Liver (tissue), 9 donors: ENCODE data around the gene CSDE1. TPM values are rescaled to one million over a fixed set of nuclear protein-coding genes. Genes with fewer than 3 reads are reported as not detected.

Experiments
- DNase-seq: peaks from one replicate; pipeline ENCODE4 v3.0.0-alpha.2; 2017; ENCODE audit warnings: low spot score
- H3K27ac ChIP-seq, 2 donors: one replicate each; pipeline ENCODE4 v1.7.0; 2013; ENCODE audit warnings: inconsistent platforms in 2 of 2, low read length in 2 of 2, control low read depth in 1 of 2, low read depth in 1 of 2, mild to moderate bottlenecking in 1 of 2
- H3K27me3 ChIP-seq, 4 donors: one replicate each; pipeline versions ENCODE4 v1.6.1 to v1.7.0; 2013; ENCODE audit warnings: low read length in 3 of 4, inconsistent platforms in 1 of 4, mild to moderate bottlenecking in 1 of 4, moderate library complexity in 1 of 4; ENCODE audit not compliant: control insufficient read depth in 4 of 4, insufficient read depth in 4 of 4
- H3K36me3 ChIP-seq, 4 donors: one replicate each; pipeline versions ENCODE4 v1.6.1 to v1.7.0; 2013; ENCODE audit warnings: low read length in 3 of 4, mild to moderate bottlenecking in 3 of 4, low read depth in 1 of 4, moderate library complexity in 1 of 4; ENCODE audit not compliant: control insufficient read depth in 4 of 4, insufficient read depth in 3 of 4
- H3K4me1 ChIP-seq, 4 donors: one replicate each; pipeline versions ENCODE4 v1.6.1 to v1.7.0; 2013; ENCODE audit warnings: low read length in 3 of 4, mild to moderate bottlenecking in 3 of 4, moderate library complexity in 1 of 4; ENCODE audit not compliant: control insufficient read depth in 4 of 4, insufficient read depth in 4 of 4
- H3K4me3 ChIP-seq, 3 donors: one replicate each; pipeline versions ENCODE4 v1.6.1 to v1.7.0; 2013; ENCODE audit warnings: low read length in 3 of 3, control low read depth in 1 of 3, low read depth in 1 of 3, mild to moderate bottlenecking in 1 of 3
- H3K9ac ChIP-seq, 2 donors: one replicate each; pipeline ENCODE4 v1.7.0; 2013; ENCODE audit warnings: low read length in 2 of 2, mild to moderate bottlenecking in 2 of 2, moderate library complexity in 2 of 2, control low read depth in 1 of 2, low read depth in 1 of 2
- H3K9me3 ChIP-seq, 4 donors: one replicate each; pipeline versions ENCODE4 v1.6.1 to v1.7.0; 2013; ENCODE audit warnings: low read length in 3 of 4; ENCODE audit not compliant: control insufficient read depth in 4 of 4
- ATF3 ChIP-seq: IDR thresholded peaks from 2 replicates; pipeline ENCODE4 v1.6.1; 2016; ENCODE audit warnings: antibody characterized with exemption
- CTCF ChIP-seq: fragments of 150-350 bp; IDR thresholded peaks from 2 replicates; pipeline ENCODE4 v1.5.1; 2017; ENCODE audit warnings: improper control_type of control experiment, low read depth, low read length; ENCODE audit not compliant: missing input control
- EGR1 ChIP-seq, 2 donors: IDR thresholded peaks; 2 replicates each; pipeline ENCODE4 v1.6.1; 2016 to 2018; ENCODE audit warnings: antibody characterized with exemption in 2 of 2, low read depth in 2 of 2
- GABPA ChIP-seq, 2 donors: IDR thresholded peaks in 1 of 2; conservative IDR thresholded peaks in 1 of 2; 2 replicates each; pipeline ENCODE4 v1.6.1; 2016; ENCODE audit warnings: antibody characterized with exemption in 2 of 2, mild to moderate bottlenecking in 1 of 2, moderate library complexity in 1 of 2
- HNF4A ChIP-seq, 2 donors: conservative IDR thresholded peaks; 2 replicates each; pipeline ENCODE4 v1.6.1; 2016; ENCODE audit warnings: antibody characterized with exemption in 2 of 2, mild to moderate bottlenecking in 2 of 2
- HNF4G ChIP-seq: IDR thresholded peaks from 2 replicates; pipeline ENCODE4 v1.6.1; 2016; ENCODE audit warnings: antibody characterized with exemption
- JUND ChIP-seq, 2 donors: IDR thresholded peaks; 2 replicates each; pipeline ENCODE4 v1.6.1; 2016; ENCODE audit warnings: antibody characterized with exemption in 2 of 2
- MAX ChIP-seq: IDR thresholded peaks from 2 replicates; pipeline ENCODE4 v1.6.1; 2016; ENCODE audit warnings: antibody characterized with exemption
- NR2F2 ChIP-seq: IDR thresholded peaks from 2 replicates; pipeline ENCODE4 v1.6.1; 2016; ENCODE audit warnings: antibody characterized with exemption
- RAD21 ChIP-seq, 2 donors: IDR thresholded peaks; 2 replicates each; pipeline ENCODE4 v1.6.1; 2016; ENCODE audit warnings: antibody characterized with exemption in 2 of 2, mild to moderate bottlenecking in 2 of 2
- REST ChIP-seq: IDR thresholded peaks from 2 replicates; pipeline ENCODE4 v1.6.1; 2016; ENCODE audit warnings: antibody characterized with exemption, mild to moderate bottlenecking
- RXRA ChIP-seq, 2 donors: IDR thresholded peaks; 2 replicates each; pipeline ENCODE4 v1.6.1; 2017 to 2018; ENCODE audit warnings: antibody characterized with exemption in 2 of 2, mild to moderate bottlenecking in 1 of 2
- SP1 ChIP-seq: IDR thresholded peaks from 2 replicates; pipeline ENCODE4 v1.6.1; 2018; ENCODE audit warnings: antibody characterized with exemption, mild to moderate bottlenecking
- TAF1 ChIP-seq: conservative IDR thresholded peaks from 2 replicates; pipeline ENCODE4 v1.6.1; 2016; ENCODE audit warnings: antibody characterized with exemption, mild to moderate bottlenecking
- YY1 ChIP-seq: IDR thresholded peaks from 2 replicates; pipeline ENCODE4 v1.6.1; 2016; ENCODE audit warnings: antibody characterized with exemption, mild to moderate bottlenecking
- ZBTB33 ChIP-seq: IDR thresholded peaks from 2 replicates; pipeline ENCODE4 v1.6.1; 2016; ENCODE audit warnings: antibody characterized with exemption
- WGBS: extraction: QIAGEN DNeasy Blood & Tissue Kit; methylation state at CpG from one replicate; pipeline ENCODE4 v1.1.7; 2013; 5-methylcytosine and 5-hydroxymethylcytosine counted together
- polyA plus RNA-seq, 2 donors: library from polyadenylated mRNA; stranded (reverse) in 1 of 2; unstranded in 1 of 2; fragments of 200-250 nt in 1 of 2; fragments of >200 nt in 1 of 2; fragmentation: Nextera tagmentation in 1 of 2; extraction: Ambion mirVana in 1 of 2; gene quantifications; one replicate each; pipeline versions ENCODE4 v1.2.1 to v1.2.3, GENCODE V29; 2013 to 2015
- total RNA-seq, 2 donors: library from RNA; depleted of rRNA; stranded (reverse); fragments of >200 nt; gene quantifications; one replicate each; pipeline ENCODE4 v1.2.3, GENCODE V29; 2014
- donor health status: healthy.
- donor health status: healthy.
- donor health status: healthy.
- donor health status: healthy.
- donor health status: healthy.

Gene CSDE1
- total and polyA plus RNA-seq, 4 donors: 63.7 to 376 (median 132) TPM

GRCh38 chr1:114716304-114717170, 41.2 kb downstream of the CSDE1 start, which contains the start of gene NRAS:
NRAS (minus strand) TSS chr1:114716771; CDS start chr1:114716160, 611 bp downstream.
- H3K27ac ChIP-seq: peak within 1 kb of the TSS; percentile 77 to 82
- peaks cover 5 to 42% (median 26%) of the 10 kb centered on the region in 4 donors for H3K36me3 ChIP-seq
- H3K27me3 ChIP-seq: no peaks in the 10 kb centered on the region
- peak within 1 kb of the TSS; percentile 82 to 97 for H3K9ac ChIP-seq
- H3K4me1 ChIP-seq: peaks cover 8 to 44% (median 35%) of the 10 kb centered on the region in 4 donors
- H3K9me3 ChIP-seq: no peaks in the 10 kb centered on the region
- TF ChIP-seq ATF3: peak; percentile 46
- peak; percentile 73 for TF ChIP-seq SP1
- peak; percentile 73 for TF ChIP-seq ZBTB33
- TF ChIP-seq CTCF: no peak
- TF ChIP-seq GABPA (IDR thresholded peaks at IDR 0.05 in 1 of 2, conservative IDR thresholded peaks at IDR 0.05 in 1 of 2): peak; percentile 67 to 93
- peak; percentile 21 to 47 for TF ChIP-seq RXRA (IDR thresholded peaks at IDR 0.05)
- TF ChIP-seq HNF4G: no peak
- peak; percentile 90 for TF ChIP-seq MAX
- no peak for TF ChIP-seq JUND (IDR thresholded peaks at IDR 0.05)
- TF ChIP-seq HNF4A (conservative IDR thresholded peaks at IDR 0.05): peak; percentile 17 to 31
- TF ChIP-seq RAD21 (IDR thresholded peaks at IDR 0.05): peak in 1 of 2 donors; percentile 24
- TF ChIP-seq YY1: peak; percentile 90
- no peak for TF ChIP-seq NR2F2
- no peak for TF ChIP-seq TAF1
- TF ChIP-seq EGR1 (IDR thresholded peaks at IDR 0.05; ENCODE audit: low read depth in 2 of 2): peak in 1 of 2 donors; percentile 39
- peak; percentile 21 for TF ChIP-seq REST
- DNase-seq: peak; percentile 96
- H3K4me3 ChIP-seq: peak within 1 kb of the TSS; percentile 69 to 98 (median 96)
- WGBS: 1% methylated on average over 38 of the region's 38 CpGs
